ENCODE measurements around the gene GPR15.

GPR15 gene

DNA sequence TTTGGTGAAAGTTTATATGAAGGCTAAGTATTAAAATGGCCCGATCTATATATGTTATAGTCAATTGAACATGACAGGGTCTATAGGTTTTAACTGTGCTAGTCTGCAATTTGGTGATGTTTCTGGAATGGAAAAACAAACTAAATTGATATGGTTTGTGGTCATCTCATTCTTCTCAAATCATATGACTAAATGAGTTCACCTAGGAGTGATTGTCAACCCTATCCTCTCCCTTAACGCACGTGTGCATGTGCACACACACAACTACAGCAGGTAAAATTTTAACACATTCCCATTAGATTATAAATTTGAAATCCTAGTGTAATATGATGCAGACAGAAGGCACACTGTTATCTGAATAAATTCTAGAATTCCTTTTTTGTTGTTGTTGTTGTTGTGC, 18.0 kb upstream of the GPR15 start:
- Histone ChIP-seq H3K4me3 (replicated peaks; ENCODE audit: low read depth, low read length) (no peak overlapping the region), H3K27me3 (replicated peaks; ENCODE audit: control insufficient read depth, insufficient read depth, low read length) (no peaks in the 10 kb centered on the region), H3K36me3 (ENCODE audit: control insufficient read depth, insufficient read depth, low read length) (peaks cover 6% of the 10 kb centered on the region)
- TF ChIP-seq, protein P1, sequence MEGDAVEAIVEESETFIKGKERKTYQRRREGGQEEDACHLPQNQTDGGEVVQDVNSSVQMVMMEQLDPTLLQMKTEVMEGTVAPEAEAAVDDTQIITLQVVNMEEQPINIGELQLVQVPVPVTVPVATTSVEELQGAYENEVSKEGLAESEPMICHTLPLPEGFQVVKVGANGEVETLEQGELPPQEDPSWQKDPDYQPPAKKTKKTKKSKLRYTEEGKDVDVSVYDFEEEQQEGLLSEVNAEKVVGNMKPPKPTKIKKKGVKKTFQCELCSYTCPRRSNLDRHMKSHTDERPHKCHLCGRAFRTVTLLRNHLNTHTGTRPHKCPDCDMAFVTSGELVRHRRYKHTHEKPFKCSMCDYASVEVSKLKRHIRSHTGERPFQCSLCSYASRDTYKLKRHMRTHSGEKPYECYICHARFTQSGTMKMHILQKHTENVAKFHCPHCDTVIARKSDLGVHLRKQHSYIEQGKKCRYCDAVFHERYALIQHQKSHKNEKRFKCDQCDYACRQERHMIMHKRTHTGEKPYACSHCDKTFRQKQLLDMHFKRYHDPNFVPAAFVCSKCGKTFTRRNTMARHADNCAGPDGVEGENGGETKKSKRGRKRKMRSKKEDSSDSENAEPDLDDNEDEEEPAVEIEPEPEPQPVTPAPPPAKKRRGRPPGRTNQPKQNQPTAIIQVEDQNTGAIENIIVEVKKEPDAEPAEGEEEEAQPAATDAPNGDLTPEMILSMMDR (IDR thresholded peaks at IDR 0.05; ENCODE audit: insufficient read depth, low read length, poor library complexity, severe bottlenecking): no peak
- no peak for DNase-seq (ENCODE audit: extremely low read depth, insufficient read length)

DNA sequence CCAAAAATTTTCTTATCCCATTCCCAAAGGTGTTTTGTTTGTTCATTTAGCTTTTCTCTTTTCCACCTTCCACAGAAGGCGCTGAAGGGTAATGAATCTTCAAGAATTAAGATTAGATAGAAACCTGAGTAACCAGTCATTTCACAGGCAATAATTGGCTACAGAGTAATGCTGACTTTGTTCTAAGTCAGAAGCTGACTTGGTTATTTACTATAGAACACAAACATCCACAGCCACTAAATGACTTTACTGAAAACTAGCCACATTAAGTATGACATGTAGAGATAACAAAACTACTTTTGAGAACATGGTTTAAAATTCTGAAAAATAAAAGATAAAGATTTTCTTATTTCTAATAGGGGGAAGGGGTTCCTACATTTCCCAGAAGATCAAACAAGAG, 16.8 kb upstream of the GPR15 start:
- H3K36me3 ChIP-seq (ENCODE audit: control insufficient read depth, insufficient read depth, low read length): peaks cover 8% of the 10 kb centered on the region
- no peak for DNase-seq (ENCODE audit: extremely low read depth, insufficient read length)
- TF ChIP-seq, protein P1 (IDR thresholded peaks at IDR 0.05; ENCODE audit: insufficient read depth, low read length, poor library complexity, severe bottlenecking): no peak

GRCh38 chr3:98518816-98519215, 13.0 kb upstream of the GPR15 start:
- TF ChIP-seq, protein P1 (IDR thresholded peaks at IDR 0.05; ENCODE audit: insufficient read depth, low read length, poor library complexity, severe bottlenecking): no peak
- Histone ChIP-seq H3K4me3 (replicated peaks; ENCODE audit: low read depth, low read length) (peak overlapping the region; percentile 9; the same call in 1 of the 2 replicates), H3K27me3 (replicated peaks; ENCODE audit: control insufficient read depth, insufficient read depth, low read length) (no peaks in the 10 kb centered on the region), H3K36me3 (ENCODE audit: control insufficient read depth, insufficient read depth, low read length) (peaks cover 6% of the 10 kb centered on the region)
- no peak for DNase-seq (ENCODE audit: extremely low read depth, insufficient read length)

More for the DNA sequence above, 16.8 kb upstream of the GPR15 start:
- Histone ChIP-seq H3K27me3 (replicated peaks; ENCODE audit: control insufficient read depth, insufficient read depth, low read length) (no peaks in the 10 kb centered on the region), H3K4me3 (replicated peaks; ENCODE audit: low read depth, low read length) (no peak overlapping the region)

- H3K27me3 ChIP-seq (replicated peaks; ENCODE audit: control insufficient read depth, insufficient read depth, low read length): no peaks in the 10 kb centered on the region
- TF ChIP-seq, protein P1 (IDR thresholded peaks at IDR 0.05; ENCODE audit: insufficient read depth, low read length, poor library complexity, severe bottlenecking): no peak
- H3K36me3 ChIP-seq (ENCODE audit: control insufficient read depth, insufficient read depth, low read length): peaks cover 6% of the 10 kb centered on the region
- peak overlapping the region; percentile 9; the same call in 1 of the 2 replicates for H3K4me3 ChIP-seq (replicated peaks; ENCODE audit: low read depth, low read length)
- DNase-seq (ENCODE audit: extremely low read depth, insufficient read length): no peak
Measured at GRCh38 chr3:98519351-98519750, 12.4 kb upstream of the GPR15 start.

DNA sequence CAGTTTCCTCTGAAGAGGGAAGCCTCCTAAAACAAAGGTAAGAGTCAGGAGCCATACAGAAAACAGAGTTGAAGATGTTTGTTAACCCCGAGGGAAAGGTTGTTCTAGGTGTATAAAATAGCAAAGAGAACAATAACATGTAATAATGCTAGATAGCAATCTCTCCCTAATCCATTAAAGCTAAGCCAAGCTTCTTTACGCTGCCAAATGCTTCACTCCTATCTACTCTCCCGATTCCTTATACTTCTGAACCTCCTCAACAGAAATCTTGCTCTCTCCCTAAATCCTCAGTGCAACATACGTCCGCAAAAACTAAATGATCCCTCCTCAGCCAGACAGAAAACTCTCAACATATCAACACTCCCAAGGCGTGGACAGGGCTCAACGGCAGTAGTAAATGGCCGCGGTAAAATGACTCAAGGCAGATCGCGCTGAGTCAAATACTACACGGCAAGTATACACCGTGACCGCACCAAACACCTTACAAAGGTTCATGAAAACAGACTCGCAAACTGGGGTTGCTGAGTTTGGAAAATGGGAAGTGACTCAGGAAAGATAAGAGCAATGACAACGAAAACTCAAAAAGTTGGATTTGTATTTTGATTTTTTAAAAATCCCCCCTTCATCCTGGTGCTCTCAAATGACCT, 9.8 kb upstream of the GPR15 start:
- Histone ChIP-seq H3K27me3 (replicated peaks; ENCODE audit: control insufficient read depth, insufficient read depth, low read length) (no peaks in the 10 kb centered on the region), H3K4me3 (replicated peaks; ENCODE audit: low read depth, low read length) (peak overlapping the region; percentile 80), H3K36me3 (ENCODE audit: control insufficient read depth, insufficient read depth, low read length) (peaks cover 2% of the 10 kb centered on the region)
- TF ChIP-seq, protein P1 (IDR thresholded peaks at IDR 0.05; ENCODE audit: insufficient read depth, low read length, poor library complexity, severe bottlenecking): no peak
- no peak for DNase-seq (ENCODE audit: extremely low read depth, insufficient read length)
